ENCODE results near the gene TRIM2. TPM values are rescaled to one million over a fixed set of nuclear protein-coding genes. Genes with fewer than 3 reads are reported as not detected.

Gene TRIM2
- total and polyA plus RNA-seq, 2 of the 8 experiments (the other 6 are each of a cell fraction or from before 2014, with no cell fraction given): 34.0 to 59.8 TPM

DNA sequence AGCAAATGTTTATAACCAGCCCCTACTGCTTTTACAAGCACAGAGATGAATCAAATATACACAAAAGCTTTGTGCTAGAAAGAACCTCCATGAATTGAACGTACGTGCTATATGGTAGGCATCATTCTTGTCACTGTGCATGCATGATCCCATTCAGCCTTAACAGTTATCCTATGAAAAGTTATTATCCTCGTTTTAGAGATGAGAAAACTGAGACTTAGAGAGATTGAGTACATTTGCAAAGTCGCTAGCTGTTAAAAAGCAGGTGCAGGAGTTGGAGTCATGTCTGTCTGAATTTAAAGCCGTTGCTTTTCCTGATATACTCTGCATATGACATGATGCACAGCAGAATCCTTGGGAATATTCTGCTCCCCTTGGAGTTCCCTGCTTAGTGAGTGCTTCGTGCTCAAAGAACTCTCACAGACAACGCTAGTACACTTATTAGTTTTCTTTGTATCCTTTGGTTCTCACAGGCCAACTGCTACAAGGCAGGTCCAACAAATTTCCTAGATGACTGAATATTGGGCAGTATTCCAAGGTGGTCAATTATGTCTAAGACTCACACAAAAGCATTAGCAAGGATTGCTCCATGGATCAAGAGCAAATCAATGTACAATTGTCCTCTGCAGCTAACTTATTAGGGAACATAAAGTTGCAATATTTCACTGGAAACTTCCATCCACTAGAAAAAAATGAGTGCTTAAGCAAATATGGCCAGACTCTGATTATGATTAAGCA, 42.8 kb upstream of the TRIM2 start:
- no peak overlapping the region for H2BK12ac ChIP-seq (ENCODE audit: low read depth, low read length)
- H3K79me1 ChIP-seq (ENCODE audit: low read depth, low read length): no peaks in the 10 kb centered on the region
- H3K4me2 ChIP-seq (ENCODE audit: insufficient read depth in 1 of 2, low read depth in 2 of 2, low read length in 2 of 2): no peak overlapping the region
- no peak for FAIRE-seq
- H3K79me2 ChIP-seq (ENCODE audit: control insufficient read depth in 1 of 2, insufficient read depth in 2 of 2, low read length in 2 of 2): no peaks in the 10 kb centered on the region
- no peak overlapping the region for H2BK120ac ChIP-seq (replicated peaks; ENCODE audit: low read depth, low read length)
- H3K9me3 ChIP-seq (ENCODE audit: insufficient read depth in 2 of 2, low read depth in 1 of 2, low read length in 1 of 2): no peaks in the 10 kb centered on the region
- no peak for DNase-seq (ENCODE audit: low read depth in 1 of 2, low spot score in 2 of 2)
- H3K18ac ChIP-seq (ENCODE audit: extremely low read depth, low read length): no peak overlapping the region
- H3K56ac ChIP-seq (replicated peaks; ENCODE audit: insufficient read length, low read depth, low read length): no peak overlapping the region
- no peak overlapping the region for H3K14ac ChIP-seq (ENCODE audit: insufficient read length)
- H3K9ac ChIP-seq (replicated peaks in 1 of 4; ENCODE audit: extremely low read depth in 1 of 4, low read depth in 3 of 4, low read length in 3 of 4): no peak overlapping the region
- no peak overlapping the region for H3K4me3 ChIP-seq (ENCODE audit: extremely low read depth in 1 of 4, insufficient read depth in 2 of 4, low read depth in 3 of 4, low read length in 4 of 4)
- no peak overlapping the region for H2BK5ac ChIP-seq (ENCODE audit: low read depth, low read length)
- no peak overlapping the region for H3K27ac ChIP-seq (ENCODE audit: low read depth, low read length)
- TF ChIP-seq, protein P1, sequence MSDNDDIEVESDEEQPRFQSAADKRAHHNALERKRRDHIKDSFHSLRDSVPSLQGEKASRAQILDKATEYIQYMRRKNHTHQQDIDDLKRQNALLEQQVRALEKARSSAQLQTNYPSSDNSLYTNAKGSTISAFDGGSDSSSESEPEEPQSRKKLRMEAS (IDR thresholded peaks at IDR 0.05): no peak
- TF ChIP-seq SP4 (IDR thresholded peaks at IDR 0.05; ENCODE audit: low read length) (no peak), RFX5 (IDR thresholded peaks at IDR 0.05; ENCODE audit: borderline replicate concordance, low read depth, low read length) (no peak), TCF12 (IDR thresholded peaks at IDR 0.05; ENCODE audit: low read depth, low read length) (no peak), BCL11A (IDR thresholded peaks at IDR 0.05; ENCODE audit: low read depth in 2 of 2, low read length in 2 of 2) (no peak), POLR2AphosphoS5 (IDR thresholded peaks at IDR 0.05; ENCODE audit: low read depth, low read length) (no peak), MAFK (IDR thresholded peaks at IDR 0.05; ENCODE audit: low read depth, low read length) (no peak), KDM4A (IDR thresholded peaks at IDR 0.05; ENCODE audit: low read depth, low read length, severe bottlenecking) (no peak), JUND (IDR thresholded peaks at IDR 0.05; ENCODE audit: low read length) (no peak), TEAD4 (IDR thresholded peaks at IDR 0.05; ENCODE audit: low read depth, low read length) (no peak), SIX5 (IDR thresholded peaks at IDR 0.05; ENCODE audit: low read depth, low read length) (no peak), CHD2 (IDR thresholded peaks at IDR 0.05; ENCODE audit: low read length) (no peak), SIRT6 (IDR thresholded peaks at IDR 0.05; ENCODE audit: low read length) (no peak), RXRA (IDR thresholded peaks at IDR 0.05; ENCODE audit: insufficient read depth, low read depth, low read length) (no peak), TAF7 (optimal IDR thresholded peaks at IDR 0.05; ENCODE audit: borderline replicate concordance, low read depth, low read length) (no peak)
- no peak overlapping the region for H4K91ac ChIP-seq (replicated peaks; ENCODE audit: insufficient read length, low read length)
- no peaks in the 10 kb centered on the region for H4K20me1 ChIP-seq (replicated peaks in 1 of 2; ENCODE audit: control insufficient read depth in 1 of 2, insufficient read depth in 2 of 2, low read length in 2 of 2)
- CTCF ChIA-PET (ENCODE audit: partially characterized antibody): interaction anchor here (0.9 to 7.4 kb wide), 10 partner anchors 9 to 372 kb away, joined by 3 to 53 read pairs (median 4); partner anchors contain the start of gene TRIM2
- no peak overlapping the region for H2BK20ac ChIP-seq (ENCODE audit: low read length)
- no peak overlapping the region for H3K4ac ChIP-seq (replicated peaks; ENCODE audit: insufficient read length, low read depth, low read length)
- no peak overlapping the region for H2BK15ac ChIP-seq (ENCODE audit: low read length)
- H3K23me2 ChIP-seq (ENCODE audit: low read depth, low read length): no peaks in the 10 kb centered on the region
- no peaks in the 10 kb centered on the region for H3K36me3 ChIP-seq (ENCODE audit: control insufficient read depth in 2 of 4, insufficient read depth in 4 of 4, low read length in 3 of 4)
- H4K8ac ChIP-seq (ENCODE audit: extremely low read depth, insufficient read depth, low read length): no peak overlapping the region
- 86% methylated on average over 7 of the region's 7 CpGs; no CpG with 5 or more reads in 1 of the 2 experiments for WGBS, 2 experiments (ENCODE audit: extremely low coverage in 1 of 2, insufficient coverage in 1 of 2, insufficient read length in 1 of 2, insufficient replicate concordance in 2 of 2, low coverage in 1 of 2, low lambda C conversion rate in 2 of 2, missing lambda C conversion rate in 1 of 2)
- no peak overlapping the region for H4K5ac ChIP-seq (ENCODE audit: insufficient read length, low read depth, low read length)
- no peak overlapping the region for H3K23ac ChIP-seq (ENCODE audit: insufficient read length)
- H3K27me3 ChIP-seq (replicated peaks in 1 of 4; ENCODE audit: control insufficient read depth in 3 of 4, extremely low read depth in 1 of 4, insufficient read depth in 3 of 4, low read length in 3 of 4): peaks cover 0 to 5% (median 0%) of the 10 kb centered on the region in 4 experiments; a peak in 3 of 7 replicates
- H2AFZ ChIP-seq (ENCODE audit: low read length): no peak overlapping the region
- peaks cover 0 to 4% (median 3%) of the 10 kb centered on the region in 4 experiments; a peak in 3 of 7 replicates for H3K4me1 ChIP-seq (replicated peaks in 1 of 4; ENCODE audit: control insufficient read depth in 3 of 4, insufficient read depth in 4 of 4, low read length in 3 of 4)
- H2AK5ac ChIP-seq (ENCODE audit: low read depth, low read length): no peak overlapping the region
- POLR2A ChIA-PET (ENCODE audit: partially characterized antibody): no interaction called here
